Testis (tissue), 3 donors: ENCODE results near the gene MAPKAPK2. TPM values are rescaled to one million over a fixed set of nuclear protein-coding genes. Genes with fewer than 3 reads are reported as not detected.

Source experiments
- DNase-seq: peaks from one replicate; pipeline ENCODE4 v3.0.0-alpha.2; 2019
- H3K27ac ChIP-seq, 2 donors: fragments of 200-600 bp; sonication (generic); one replicate each; pipeline ENCODE4 v1.5.1; 2019
- H3K27me3 ChIP-seq: fragments of 200-600 bp; sonication (generic); one replicate; pipeline ENCODE4 v1.5.1; 2019
- H3K36me3 ChIP-seq: fragments of 200-600 bp; sonication (generic); one replicate; pipeline ENCODE4 v1.5.1; 2017; ENCODE audit warnings: low read depth; ENCODE audit errors: missing control alignments
- H3K4me1 ChIP-seq: fragments of 200-600 bp; sonication (generic); one replicate; pipeline ENCODE4 v1.5.1; 2019
- H3K4me3 ChIP-seq, 2 donors: fragments of 200-600 bp; sonication (generic); one replicate each; pipeline ENCODE4 v1.5.1; 2017 to 2019
- H3K9me3 ChIP-seq: fragments of 200-600 bp; sonication (generic); one replicate; pipeline ENCODE4 v1.5.1; 2017
- POLR2A ChIP-seq: fragments of 450-650 bp; IDR thresholded peaks from one replicate; pipeline ENCODE4 v1.6.1; 2017; ENCODE audit warnings: antibody characterized with exemption, mild to moderate bottlenecking, moderate library complexity
- WGBS, 2 donors: methylation state at CpG; one replicate each; pipeline ENCODE4 v1.1.5; 2018; 5-methylcytosine and 5-hydroxymethylcytosine counted together
- intact Hi-C: fragments of 100-400 bp; cut with DNase I; formaldehyde crosslinking; loops from one replicate; pipeline ENCODE4 v1.15.1; 2023; ENCODE audit warnings: low total_unique reads
- polyA plus RNA-seq: library from polyadenylated mRNA; stranded (reverse); fragments of 350-450 nt; fragmentation: Illumina TruSeq; extraction: RNeasy Lipid Tissue Mini Kit (QIAGEN cat#74804); gene quantifications from one replicate; pipeline ENCODE4 v1.2.3, GENCODE V29; 2014; ENCODE audit warnings: low read depth, low replicate concordance; ENCODE audit not compliant: insufficient read depth
- total RNA-seq, 2 donors: library from RNA; depleted of rRNA; stranded (reverse); fragments of >200 nt; gene quantifications; one replicate each; pipeline ENCODE4 v1.2.3, GENCODE V29; 2016
- TF ChIP-seq, protein P1 (sequence below), 3 experiments: fragments of 450-650 bp in 2 of 3; fragments of 200-600 bp in 1 of 3; sonication (generic) in 1 of 3; IDR thresholded peaks; one replicate each; pipeline ENCODE4 v1.5.1; 2016 to 2019; ENCODE audit warnings: antibody characterized with exemption in 3 of 3, mild to moderate bottlenecking in 2 of 3, moderate library complexity in 1 of 3

Gene MAPKAPK2
- total and polyA plus RNA-seq, 3 donors from 2014 or later, result 66.3 to 76.5 (median 69.1) TPM

DNA sequence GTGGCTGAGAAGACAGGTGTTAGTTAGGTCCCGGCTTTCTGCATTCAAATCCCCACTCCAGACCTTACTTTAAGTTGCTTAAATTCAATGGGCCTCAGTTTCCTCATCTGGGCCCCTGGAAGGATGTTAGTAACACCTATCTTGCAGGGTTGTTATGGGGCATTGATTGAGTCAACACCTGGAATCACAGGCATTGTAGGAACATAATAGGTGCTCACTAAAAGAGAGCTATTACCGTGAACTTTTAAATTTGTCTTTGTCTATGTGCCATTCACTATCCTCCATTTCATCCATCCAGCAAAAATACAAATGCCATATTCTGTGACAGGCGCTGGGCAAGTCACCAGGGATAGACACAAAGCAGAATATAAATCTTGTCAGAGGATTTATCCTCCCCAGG lies 10.5 kb upstream of the MAPKAPK2 start:
- no peak for DNase-seq
- Histone ChIP-seq H3K9me3 (no peaks in the 10 kb centered on the region), H3K27me3 (no peaks in the 10 kb centered on the region), H3K4me3 (no peak overlapping the region), H3K27ac (no peak overlapping the region), H3K4me1 (peaks cover 14% of the 10 kb centered on the region), H3K36me3 (no peaks in the 10 kb centered on the region)
- TF ChIP-seq, protein P1, sequence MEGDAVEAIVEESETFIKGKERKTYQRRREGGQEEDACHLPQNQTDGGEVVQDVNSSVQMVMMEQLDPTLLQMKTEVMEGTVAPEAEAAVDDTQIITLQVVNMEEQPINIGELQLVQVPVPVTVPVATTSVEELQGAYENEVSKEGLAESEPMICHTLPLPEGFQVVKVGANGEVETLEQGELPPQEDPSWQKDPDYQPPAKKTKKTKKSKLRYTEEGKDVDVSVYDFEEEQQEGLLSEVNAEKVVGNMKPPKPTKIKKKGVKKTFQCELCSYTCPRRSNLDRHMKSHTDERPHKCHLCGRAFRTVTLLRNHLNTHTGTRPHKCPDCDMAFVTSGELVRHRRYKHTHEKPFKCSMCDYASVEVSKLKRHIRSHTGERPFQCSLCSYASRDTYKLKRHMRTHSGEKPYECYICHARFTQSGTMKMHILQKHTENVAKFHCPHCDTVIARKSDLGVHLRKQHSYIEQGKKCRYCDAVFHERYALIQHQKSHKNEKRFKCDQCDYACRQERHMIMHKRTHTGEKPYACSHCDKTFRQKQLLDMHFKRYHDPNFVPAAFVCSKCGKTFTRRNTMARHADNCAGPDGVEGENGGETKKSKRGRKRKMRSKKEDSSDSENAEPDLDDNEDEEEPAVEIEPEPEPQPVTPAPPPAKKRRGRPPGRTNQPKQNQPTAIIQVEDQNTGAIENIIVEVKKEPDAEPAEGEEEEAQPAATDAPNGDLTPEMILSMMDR (IDR thresholded peaks at IDR 0.05), result no peak
- no peak for TF ChIP-seq POLR2A
- intact Hi-C loops, result no loop called here
- 92 to 99% methylated on average over 3 of the region's 3 CpGs for WGBS, 2 donors

DNA sequence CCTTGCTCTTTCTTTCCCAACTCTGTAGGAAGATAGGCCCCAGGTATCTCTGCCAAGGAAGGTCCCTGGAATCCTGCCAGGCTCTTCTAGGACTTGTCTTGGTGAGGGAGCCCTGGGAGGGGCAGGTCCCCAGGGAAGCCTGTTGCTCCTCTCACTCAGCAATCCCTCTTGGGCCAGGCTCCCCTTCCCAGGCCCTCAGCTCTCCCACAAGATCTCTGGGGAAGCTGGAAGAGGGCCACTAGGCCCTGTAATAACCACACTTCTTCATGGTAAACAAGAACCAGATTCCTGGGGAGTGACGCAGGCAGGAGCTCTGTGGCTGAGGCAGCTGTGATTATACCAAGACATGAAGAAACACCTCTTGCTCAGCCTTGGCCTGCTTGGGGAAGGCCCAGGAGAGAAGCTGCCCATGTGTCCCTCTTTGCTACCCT lies 9.9 kb upstream of the MAPKAPK2 start:
- no peaks in the 10 kb centered on the region for H3K36me3 ChIP-seq
- peaks cover 14% of the 10 kb centered on the region for H3K4me1 ChIP-seq
- TF ChIP-seq, protein P1 (IDR thresholded peaks at IDR 0.05), result no peak
- no peak for TF ChIP-seq POLR2A
- no peaks in the 10 kb centered on the region for H3K27me3 ChIP-seq
- WGBS, 2 donors, result 81% methylated on average over 1 of the region's 1 CpG; no CpG with 5 or more reads in 1 of the 2 donors
- H3K27ac ChIP-seq, result no peak overlapping the region
- H3K9me3 ChIP-seq, result no peaks in the 10 kb centered on the region
- no peak overlapping the region for H3K4me3 ChIP-seq
- intact Hi-C loops, result no loop called here
- no peak for DNase-seq

DNA sequence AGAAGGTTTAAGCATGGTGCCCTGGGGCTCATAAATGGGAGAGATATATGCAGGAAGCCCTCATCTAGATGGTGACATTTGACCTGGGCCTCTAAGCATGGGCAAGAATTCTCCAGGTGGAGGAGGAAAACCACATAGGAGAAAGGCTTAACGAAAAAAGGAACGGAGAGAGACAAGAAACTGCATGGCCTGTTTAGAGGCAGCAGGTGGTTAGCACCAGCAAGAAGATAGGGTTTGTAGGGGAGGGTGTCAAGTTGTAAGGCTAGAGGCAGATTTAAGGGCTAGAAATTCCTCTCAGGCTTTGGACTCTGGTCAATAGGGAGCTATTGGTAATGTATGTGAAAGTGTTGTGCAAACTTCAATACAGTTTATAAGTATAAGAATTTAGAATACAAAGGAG lies 8.2 kb upstream of the MAPKAPK2 start:
- Histone ChIP-seq H3K4me1 (peaks cover 14% of the 10 kb centered on the region), H3K9me3 (no peaks in the 10 kb centered on the region), H3K27me3 (no peaks in the 10 kb centered on the region), H3K27ac (no peak overlapping the region), H3K36me3 (no peaks in the 10 kb centered on the region), H3K4me3 (no peak overlapping the region)
- WGBS, 2 donors, result 84 to 94% methylated on average over 2 of the region's 2 CpGs
- TF ChIP-seq, protein P1 (IDR thresholded peaks at IDR 0.05), result no peak
- no peak for TF ChIP-seq POLR2A
- DNase-seq, result no peak
- intact Hi-C loops, result no loop called here

DNA sequence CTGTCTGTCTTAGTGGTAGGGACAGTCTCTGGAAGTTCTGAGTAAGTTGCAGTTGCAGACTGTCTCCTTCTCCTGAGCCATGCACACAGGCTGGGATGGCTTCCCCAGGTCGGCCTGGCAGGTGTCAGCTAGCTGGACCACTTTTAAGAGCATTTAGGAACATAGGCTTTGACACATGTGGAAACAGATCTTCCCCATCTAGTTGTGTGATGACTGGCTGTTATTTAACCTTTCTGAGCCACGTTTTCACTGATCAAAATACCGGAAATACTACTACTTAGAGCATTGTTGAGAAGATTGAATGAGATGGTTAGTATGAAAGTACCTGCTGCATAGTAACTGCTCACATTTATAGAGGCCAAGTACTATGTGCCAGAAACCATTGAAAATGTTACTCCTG lies 6.2 kb upstream of the MAPKAPK2 start:
- TF ChIP-seq POLR2A, result no peak
- TF ChIP-seq, protein P1 (IDR thresholded peaks at IDR 0.05), result no peak
- intact Hi-C loops, result no loop called here
- WGBS, 2 donors, result 87 to 94% methylated on average over 3 of the region's 3 CpGs

DNA sequence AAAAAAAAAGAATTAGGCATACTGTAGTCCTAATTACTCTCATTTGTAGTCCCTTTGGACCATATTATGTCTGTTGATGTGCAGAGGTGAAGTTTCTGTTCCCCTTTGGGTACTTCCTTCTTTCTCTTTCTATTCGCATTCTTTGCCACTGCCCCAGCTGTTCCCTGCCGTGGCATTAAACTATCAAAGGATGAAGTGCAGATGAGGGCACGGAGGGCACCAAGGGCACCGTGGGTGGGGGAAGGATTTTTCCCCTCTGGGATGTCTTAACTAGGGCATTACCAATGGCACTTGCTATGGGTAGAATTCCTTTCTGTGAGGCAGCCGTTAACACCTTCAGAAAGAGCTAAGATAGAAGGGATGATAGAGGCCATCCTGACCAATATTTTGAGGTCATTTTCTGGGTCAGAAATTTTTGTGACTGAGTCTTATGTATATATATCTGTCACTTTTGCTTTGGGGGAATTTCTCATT lies 4.9 kb upstream of the MAPKAPK2 start:
- no peaks in the 10 kb centered on the region for H3K36me3 ChIP-seq
- DNase-seq, result no peak
- peaks cover 7% of the 10 kb centered on the region for H3K4me1 ChIP-seq
- TF ChIP-seq, protein P1 (IDR thresholded peaks at IDR 0.05), result no peak
- no peak for TF ChIP-seq POLR2A
- intact Hi-C loops, result no loop called here
- H3K4me3 ChIP-seq, result no peak overlapping the region
- no peaks in the 10 kb centered on the region for H3K27me3 ChIP-seq
- 61 to 73% methylated on average over 5 of the region's 5 CpGs for WGBS, 2 donors
- no peaks in the 10 kb centered on the region for H3K9me3 ChIP-seq
- no peak overlapping the region for H3K27ac ChIP-seq

More for the DNA sequence above, 6.2 kb upstream of the MAPKAPK2 start:
- Histone ChIP-seq H3K4me1 (peaks cover under 1% of the 10 kb centered on the region), H3K36me3 (no peaks in the 10 kb centered on the region), H3K27ac (no peak overlapping the region), H3K9me3 (no peaks in the 10 kb centered on the region), H3K4me3 (no peak overlapping the region), H3K27me3 (no peaks in the 10 kb centered on the region)
- DNase-seq, result no peak
